Activated CD4-positive, alpha-beta T cell treated with anti-CD3 and anti-CD28 coated beads, Interleukin-2, Interleukin-4, amounts not matched to agents 100 ng/mL and 50 ng/mL, durations not matched to agents 16 hours and 8 hours (primary cell): ENCODE results near the gene TEKT5.
"Not testable (repeated sequence)": the region's sequence is repeated elsewhere in the genome, so short reads cannot be mapped to it uniquely, and the experiment has no call there.

ENCODE experiments used
- DNase-seq: peaks from one replicate; pipeline ENCODE4 v3.0.0-alpha.2; 2020; ENCODE audit warnings: low spot score

Gene TEKT5

GRCh38 chr16:10684511-10685151 lies 10.1 kb downstream of the TEKT5 start:
- DNase-seq: no peak

DNA sequence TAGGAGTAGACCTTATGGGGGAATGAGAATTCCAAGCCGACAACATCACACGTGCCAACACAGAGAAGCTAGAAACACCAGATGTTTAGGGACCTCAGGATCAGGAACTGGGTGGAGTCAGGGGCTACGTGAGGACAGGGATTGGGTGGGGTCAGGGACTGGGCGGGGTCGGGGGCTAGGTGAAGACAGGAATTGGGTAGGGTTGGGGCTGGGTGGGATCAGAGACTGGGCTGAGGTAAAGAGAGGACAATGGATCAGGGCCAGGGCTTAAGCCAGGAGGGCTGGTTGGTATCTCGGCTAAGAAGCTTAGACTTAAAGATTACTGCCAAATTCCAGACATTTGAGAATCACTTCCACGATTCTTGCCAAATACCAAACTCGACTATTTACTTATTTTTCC lies 11.6 kb downstream of the TEKT5 start:
- no peak for DNase-seq

- no peak for DNase-seq
Observed at GRCh38 chr16:10682604-10683003, 12.1 kb downstream of the TEKT5 start.

DNA sequence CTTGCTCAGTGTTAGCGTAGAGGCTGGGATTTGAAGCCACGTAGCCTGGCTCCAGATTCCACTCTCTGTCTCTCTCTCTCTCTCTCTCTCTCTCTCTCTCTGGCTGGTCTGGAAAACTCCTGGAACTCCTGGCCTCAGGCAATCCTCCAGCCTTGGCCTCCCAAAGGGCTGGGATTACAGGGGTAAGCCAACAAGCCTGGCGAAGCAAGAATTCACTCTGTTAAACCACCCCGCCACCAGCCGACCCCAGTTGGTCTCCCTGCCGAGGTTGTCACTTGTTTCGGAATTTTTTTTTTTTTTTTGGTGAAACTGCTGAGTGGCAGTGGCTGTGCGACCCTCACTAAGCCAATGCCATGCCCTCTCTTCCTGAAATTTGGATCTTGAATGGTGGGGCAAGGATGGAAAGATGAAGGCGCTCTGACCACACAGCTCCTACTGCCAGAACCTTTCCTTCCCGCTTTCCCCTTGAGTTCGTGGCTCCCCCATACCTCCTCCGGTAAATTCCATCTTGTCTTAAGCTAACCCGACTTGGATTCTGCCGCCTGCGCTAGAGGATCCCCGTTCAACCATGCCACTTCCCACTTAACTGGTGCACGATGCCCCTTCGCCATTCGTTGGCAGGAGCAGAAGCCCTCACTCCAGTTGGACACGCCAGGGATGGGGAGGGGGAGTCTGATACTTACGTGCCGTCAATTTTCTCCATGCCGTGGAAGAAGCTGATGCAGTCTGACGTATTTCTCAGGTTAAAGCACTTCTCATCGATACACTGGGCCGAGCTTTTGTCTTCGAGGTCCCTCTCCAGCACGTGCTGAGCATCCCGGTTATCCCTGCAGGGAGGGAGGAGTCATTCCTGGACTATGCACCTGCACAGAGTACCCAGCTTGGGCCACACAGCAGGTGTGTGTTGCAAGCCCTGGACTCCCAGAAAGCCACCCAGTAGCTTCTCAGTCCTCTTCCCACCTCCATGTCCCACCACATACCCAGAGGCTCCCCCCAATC lies 13.1 kb downstream of the TEKT5 start:
- no peak for DNase-seq

DNA sequence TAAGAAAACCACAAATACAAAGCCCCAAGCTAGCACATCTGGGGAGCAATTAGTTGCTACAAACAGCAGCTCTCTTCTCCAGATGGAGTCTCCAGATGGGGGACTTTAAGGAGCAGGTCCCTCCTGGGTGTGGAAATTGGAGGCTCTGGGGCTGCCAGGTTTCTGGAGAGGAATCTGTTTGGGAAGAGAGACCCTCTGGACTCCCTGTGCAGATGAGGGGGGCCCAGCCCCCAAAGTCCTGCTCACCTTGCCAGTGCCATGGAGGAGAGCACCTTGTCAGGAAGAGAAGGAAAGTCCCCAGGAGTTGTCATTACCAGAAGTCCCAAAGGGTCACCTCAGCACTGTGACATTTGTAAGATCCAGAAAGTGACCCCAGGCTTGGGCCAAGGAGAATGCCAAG lies 14.8 kb downstream of the TEKT5 start:
- DNase-seq: no peak

DNA sequence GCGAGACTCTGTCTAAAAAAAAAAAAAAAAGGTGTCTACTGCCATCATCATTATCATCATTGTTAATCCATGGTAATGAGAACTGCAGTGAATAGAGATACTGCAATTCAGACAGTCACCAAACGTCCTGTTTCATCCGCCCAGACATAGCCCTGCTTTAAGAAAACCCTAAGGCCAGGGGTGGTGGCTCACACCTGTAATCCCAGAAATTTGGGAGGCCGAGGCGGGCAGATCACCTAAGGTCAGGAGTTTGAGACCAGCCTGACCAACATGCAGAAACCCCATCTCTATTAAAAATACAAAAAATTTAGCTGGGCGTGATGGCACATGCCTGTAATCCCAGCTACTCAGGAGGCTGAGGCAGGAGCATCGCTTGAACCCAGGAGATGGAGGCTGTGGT lies 15.3 kb downstream of the TEKT5 start:
- not testable (repeated sequence) for DNase-seq

- DNase-seq: no peak
Observed at GRCh38 chr16:10678655-10679054, 16.1 kb downstream of the TEKT5 start.

GRCh38 chr16:10676284-10676683 lies 18.4 kb downstream of the TEKT5 start:
- no peak for DNase-seq

- DNase-seq: no peak
Observed at GRCh38 chr16:10675861-10676260, 18.9 kb downstream of the TEKT5 start.

DNA sequence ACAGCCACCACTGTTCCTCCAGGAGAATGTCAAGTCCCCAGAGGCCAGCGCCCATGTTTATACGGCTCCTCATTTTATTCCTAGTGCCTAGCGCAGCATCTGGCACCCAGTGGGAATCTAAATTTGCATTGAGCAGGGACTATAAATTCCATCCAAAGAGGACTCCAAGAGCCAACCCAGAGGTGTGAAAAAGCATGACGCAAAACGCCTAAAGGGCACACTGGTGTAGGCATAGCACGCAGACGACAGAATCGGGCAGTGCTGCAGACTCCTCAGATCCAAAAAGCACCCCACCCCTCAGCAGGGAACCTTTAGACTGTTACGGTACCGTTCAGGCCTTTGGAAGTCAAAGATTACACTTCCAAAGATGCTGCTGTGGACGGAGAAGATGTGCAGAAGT lies 19.5 kb downstream of the TEKT5 start:
- no peak for DNase-seq

- no peak for DNase-seq
Observed at GRCh38 chr16:10671729-10672128, 23.0 kb downstream of the TEKT5 start.

GRCh38 chr16:10669791-10670190 lies 24.9 kb downstream of the TEKT5 start:
- no peak for DNase-seq

- DNase-seq: peak; percentile 7
Observed at GRCh38 chr16:10668322-10669045, 26.2 kb downstream of the TEKT5 start.

GRCh38 chr16:10667239-10667638 lies 27.5 kb downstream of the TEKT5 start:
- DNase-seq: no peak

DNA sequence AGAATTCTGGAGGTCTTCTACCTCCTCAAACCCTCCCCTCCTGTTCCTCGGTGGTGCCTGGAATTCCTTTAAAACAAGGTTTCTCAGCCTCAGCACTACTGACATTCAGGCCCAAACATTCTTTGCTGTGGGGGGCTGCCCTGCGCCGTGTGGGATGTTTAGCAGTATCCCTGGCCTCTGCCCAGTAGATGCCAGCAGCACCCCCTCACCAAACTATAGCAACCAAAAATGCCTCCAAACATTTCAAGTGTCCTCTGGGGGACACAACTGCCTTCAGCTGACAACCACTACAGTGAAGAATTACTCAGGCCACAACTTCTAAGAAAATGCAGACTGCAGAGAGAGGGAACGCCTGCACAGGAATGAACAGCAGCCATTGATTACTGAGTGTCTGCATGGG lies 28.4 kb downstream of the TEKT5 start:
- no peak for DNase-seq

DNA sequence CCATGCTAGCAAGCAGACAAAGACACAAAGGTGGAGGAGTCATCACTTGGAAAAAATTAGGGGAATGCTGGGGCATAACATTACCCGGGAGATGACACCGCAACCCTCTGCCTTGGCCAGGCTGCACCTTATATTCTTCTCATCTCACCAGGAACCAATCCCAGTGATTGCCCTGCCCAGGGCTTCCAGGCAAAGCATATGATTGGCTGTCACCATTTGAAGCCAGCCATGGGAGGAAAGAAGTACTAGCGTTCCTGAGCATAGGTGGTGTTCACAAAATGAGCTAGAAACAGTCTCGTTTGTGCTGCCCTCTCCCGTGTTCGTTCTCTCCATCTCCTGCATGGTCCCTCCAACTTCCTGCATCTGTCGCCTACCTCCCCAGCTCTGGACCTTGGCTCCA lies 29.6 kb downstream of the TEKT5 start:
- DNase-seq: no peak

- DNase-seq: no peak
Observed at GRCh38 chr16:10664720-10665126, 30.0 kb downstream of the TEKT5 start.

GRCh38 chr16:10663744-10664143 lies 31.0 kb downstream of the TEKT5 start:
- no peak for DNase-seq

- no peak for DNase-seq
Observed at GRCh38 chr16:10663146-10663545, 31.6 kb downstream of the TEKT5 start.

GRCh38 chr16:10662212-10662611 lies 32.5 kb downstream of the TEKT5 start:
- DNase-seq: no peak

- DNase-seq: no peak
Observed at GRCh38 chr16:10661737-10662136, 33.0 kb downstream of the TEKT5 start.

DNA sequence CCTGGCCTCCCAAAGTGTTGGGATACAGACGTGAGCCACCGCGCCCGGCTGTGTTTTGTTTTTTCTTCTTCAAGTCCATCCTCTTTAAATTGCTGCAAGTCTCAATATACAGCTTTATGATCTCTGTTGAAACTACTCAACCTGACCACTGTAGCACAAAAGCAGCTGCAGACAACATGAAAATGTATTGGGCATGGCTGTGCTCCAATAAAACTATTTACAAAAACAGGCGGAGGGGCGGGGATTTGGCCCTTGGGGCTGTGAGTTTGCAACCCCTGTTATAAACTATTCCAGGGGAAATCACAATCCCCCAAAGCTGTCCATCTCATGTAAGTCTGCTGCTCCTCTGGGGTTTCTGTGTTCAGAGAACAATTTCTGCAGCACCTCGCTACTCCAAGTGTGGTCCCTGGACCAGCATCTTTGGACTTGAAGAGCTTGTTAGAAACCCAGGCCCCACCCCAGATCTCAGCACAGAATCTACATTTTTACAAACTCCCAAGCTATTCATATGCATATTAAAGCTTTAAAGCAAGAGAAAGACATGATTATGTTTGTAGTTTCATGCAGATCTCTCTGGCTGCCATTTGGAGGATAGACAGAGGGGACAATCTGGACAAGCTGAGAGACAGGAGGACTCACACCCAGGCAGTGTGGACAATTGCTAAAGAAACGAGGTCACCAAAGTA lies 33.6 kb downstream of the TEKT5 start:
- no peak for DNase-seq
